ENCODE measurements around the gene ZFP36L1.

The ZFP36L1 gene

GRCh38 chr14:68792979-68793733 is at the start of gene ZFP36L1:
TSS of gene ZFP36L1 (minus strand) at chr14:68793067. CDS start at chr14:68792938, 129 bp downstream.
- DNase-seq (ENCODE audit: low read depth) = peak; percentile 83

GRCh38 chr14:68842298-68842697 is 49.4 kb upstream of the ZFP36L1 start:
- DNase-seq (ENCODE audit: low read depth) = no peak

- no peak for DNase-seq (ENCODE audit: low read depth)
Observed at GRCh38 chr14:68841016-68841809, 48.3 kb upstream of the ZFP36L1 start.

GRCh38 chr14:68840454-68840853 is 47.6 kb upstream of the ZFP36L1 start:
- no peak for DNase-seq (ENCODE audit: low read depth)

- no peak for DNase-seq (ENCODE audit: low read depth)
Observed at GRCh38 chr14:68836082-68836481, 43.2 kb upstream of the ZFP36L1 start.

- DNase-seq (ENCODE audit: low read depth) = no peak
Observed at GRCh38 chr14:68834816-68835215, 41.9 kb upstream of the ZFP36L1 start.

- no peak for DNase-seq (ENCODE audit: low read depth)
Observed at GRCh38 chr14:68828698-68829097, 35.8 kb upstream of the ZFP36L1 start.

- no peak for DNase-seq (ENCODE audit: low read depth)
Observed at GRCh38 chr14:68825729-68826128, 32.9 kb upstream of the ZFP36L1 start.

- peak; percentile 40 for DNase-seq (ENCODE audit: low read depth)
Observed at GRCh38 chr14:68824517-68825347, 31.9 kb upstream of the ZFP36L1 start.

GRCh38 chr14:68824207-68824516 is 31.3 kb upstream of the ZFP36L1 start:
- DNase-seq (ENCODE audit: low read depth) = no peak

GRCh38 chr14:68823434-68824206 is 30.8 kb upstream of the ZFP36L1 start:
- no peak for DNase-seq (ENCODE audit: low read depth)

- DNase-seq (ENCODE audit: low read depth) = no peak
Observed at GRCh38 chr14:68822926-68823325, 30.1 kb upstream of the ZFP36L1 start.

- no peak for DNase-seq (ENCODE audit: low read depth)
Observed at GRCh38 chr14:68822132-68822651, 29.3 kb upstream of the ZFP36L1 start.

GRCh38 chr14:68820999-68821683 is 28.3 kb upstream of the ZFP36L1 start:
- DNase-seq (ENCODE audit: low read depth) = no peak

- no peak for DNase-seq (ENCODE audit: low read depth)
Observed at GRCh38 chr14:68820536-68820935, 27.7 kb upstream of the ZFP36L1 start.

GRCh38 chr14:68820119-68820518 is 27.3 kb upstream of the ZFP36L1 start:
- DNase-seq (ENCODE audit: low read depth) = no peak

- DNase-seq (ENCODE audit: low read depth) = no peak
Observed at GRCh38 chr14:68819260-68819691, 26.4 kb upstream of the ZFP36L1 start.

- DNase-seq (ENCODE audit: low read depth) = no peak
Observed at GRCh38 chr14:68817506-68818212, 24.8 kb upstream of the ZFP36L1 start.

GRCh38 chr14:68816943-68817430 is 24.1 kb upstream of the ZFP36L1 start:
- DNase-seq (ENCODE audit: low read depth) = no peak
